Kidney epithelial cell (primary cell): ENCODE measurements around the gene CD99. TPM values are rescaled to one million over a fixed set of nuclear protein-coding genes. Genes with fewer than 3 reads are reported as not detected.

Experiments
- DNase-seq: peaks from one replicate; pipeline ENCODE4 v3.0.0-alpha.2; 2010; ENCODE audit warnings: low read depth
- H3K27me3 ChIP-seq: 2 replicates; pipeline ENCODE4 v1.6.0; 2011; ENCODE audit warnings: low read length; ENCODE audit not compliant: control insufficient read depth, insufficient read depth
- H3K36me3 ChIP-seq: 2 replicates; pipeline ENCODE4 v1.5.1; 2011; ENCODE audit warnings: low read length; ENCODE audit not compliant: control insufficient read depth, insufficient read depth
- H3K4me3 ChIP-seq: 2 replicates; pipeline ENCODE4 v1.5.1; 2011; ENCODE audit warnings: low read depth, mild to moderate bottlenecking, control low read depth, low read length
- total RNA-seq: library from RNA; depleted of rRNA; stranded (reverse); fragments of >200 nt; gene quantifications from 2 replicates; pipeline ENCODE4 v1.2.3, GENCODE V29; 2015
- TF ChIP-seq, protein P1 (sequence below): IDR thresholded peaks from 2 replicates; pipeline ENCODE4 v1.5.1; 2011; ENCODE audit warnings: mild to moderate bottlenecking, moderate library complexity, low read length, control low read depth, inconsistent platforms; ENCODE audit not compliant: insufficient read depth, poor library complexity, severe bottlenecking

Gene CD99
- total RNA-seq, 1 donor from 2014 or later = 152 TPM

DNA sequence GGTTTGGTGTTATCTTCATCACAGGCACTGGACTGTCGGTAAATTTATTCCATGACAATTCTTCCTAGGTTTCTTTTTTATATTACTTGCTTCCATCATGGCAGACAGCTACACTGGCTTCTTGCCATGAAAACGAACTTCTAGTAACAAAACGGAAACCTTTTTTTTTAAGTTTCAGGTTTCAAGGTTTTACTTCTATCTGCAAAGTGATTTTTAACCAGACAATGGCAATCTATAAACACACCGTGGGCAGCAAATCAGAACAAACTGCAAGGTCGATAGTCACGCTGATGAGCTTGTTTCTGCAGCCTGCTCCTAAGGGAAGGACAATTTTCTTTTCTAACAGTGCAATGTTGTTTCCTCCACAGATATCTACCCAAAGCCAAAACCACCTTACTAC, 90.6 kb downstream of the CD99 start:
- TF ChIP-seq, protein P1, sequence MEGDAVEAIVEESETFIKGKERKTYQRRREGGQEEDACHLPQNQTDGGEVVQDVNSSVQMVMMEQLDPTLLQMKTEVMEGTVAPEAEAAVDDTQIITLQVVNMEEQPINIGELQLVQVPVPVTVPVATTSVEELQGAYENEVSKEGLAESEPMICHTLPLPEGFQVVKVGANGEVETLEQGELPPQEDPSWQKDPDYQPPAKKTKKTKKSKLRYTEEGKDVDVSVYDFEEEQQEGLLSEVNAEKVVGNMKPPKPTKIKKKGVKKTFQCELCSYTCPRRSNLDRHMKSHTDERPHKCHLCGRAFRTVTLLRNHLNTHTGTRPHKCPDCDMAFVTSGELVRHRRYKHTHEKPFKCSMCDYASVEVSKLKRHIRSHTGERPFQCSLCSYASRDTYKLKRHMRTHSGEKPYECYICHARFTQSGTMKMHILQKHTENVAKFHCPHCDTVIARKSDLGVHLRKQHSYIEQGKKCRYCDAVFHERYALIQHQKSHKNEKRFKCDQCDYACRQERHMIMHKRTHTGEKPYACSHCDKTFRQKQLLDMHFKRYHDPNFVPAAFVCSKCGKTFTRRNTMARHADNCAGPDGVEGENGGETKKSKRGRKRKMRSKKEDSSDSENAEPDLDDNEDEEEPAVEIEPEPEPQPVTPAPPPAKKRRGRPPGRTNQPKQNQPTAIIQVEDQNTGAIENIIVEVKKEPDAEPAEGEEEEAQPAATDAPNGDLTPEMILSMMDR = no peak
- no peak for DNase-seq
- Histone ChIP-seq H3K27me3 (peaks cover 2% of the 10 kb centered on the region), H3K4me3 (no peak overlapping the region), H3K36me3 (no peaks in the 10 kb centered on the region)

DNA sequence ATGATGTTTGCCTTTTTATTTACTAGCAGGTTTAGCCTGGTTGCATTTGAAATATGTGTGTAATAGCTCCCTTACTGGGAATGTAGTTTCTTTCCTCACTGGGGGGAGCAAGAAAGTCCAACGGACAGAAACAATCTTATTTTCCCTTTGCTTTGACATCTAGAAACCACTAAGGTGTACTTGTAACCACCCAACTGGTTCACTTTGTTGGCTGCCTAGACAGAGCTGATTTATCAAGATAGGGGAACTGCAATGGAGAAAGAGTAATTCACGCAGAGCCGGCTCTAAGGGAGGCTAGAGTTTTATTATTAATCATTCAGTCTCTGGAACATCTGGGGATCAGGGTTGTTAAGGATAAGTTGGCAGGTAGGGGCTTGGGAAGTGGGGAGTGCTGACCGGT, 91.1 kb downstream of the CD99 start:
- no peak for DNase-seq
- Histone ChIP-seq H3K4me3 (no peak overlapping the region), H3K36me3 (no peaks in the 10 kb centered on the region), H3K27me3 (peaks cover 2% of the 10 kb centered on the region)
- TF ChIP-seq, protein P1 = no peak

DNA sequence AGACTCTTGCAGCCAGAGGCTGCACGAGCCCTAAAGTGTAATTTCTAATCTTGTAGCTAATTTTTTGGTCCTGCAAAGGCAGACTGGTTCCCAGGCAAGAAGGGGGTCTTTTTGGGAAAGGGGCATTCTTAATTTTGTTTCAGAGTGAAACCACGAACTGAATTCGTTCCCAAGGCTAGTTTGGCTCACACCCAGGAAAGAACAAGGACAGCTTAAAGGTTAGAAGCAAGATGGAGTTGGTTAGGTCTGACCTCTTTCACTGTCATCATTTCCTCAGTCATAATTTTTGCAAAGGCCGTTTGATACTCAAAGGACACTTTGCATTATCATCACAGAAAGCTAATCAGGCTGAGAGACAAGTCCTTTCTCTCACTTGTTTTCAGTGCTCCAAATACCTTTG, 91.7 kb downstream of the CD99 start:
- no peak overlapping the region for H3K4me3 ChIP-seq
- TF ChIP-seq, protein P1 = no peak

DNA sequence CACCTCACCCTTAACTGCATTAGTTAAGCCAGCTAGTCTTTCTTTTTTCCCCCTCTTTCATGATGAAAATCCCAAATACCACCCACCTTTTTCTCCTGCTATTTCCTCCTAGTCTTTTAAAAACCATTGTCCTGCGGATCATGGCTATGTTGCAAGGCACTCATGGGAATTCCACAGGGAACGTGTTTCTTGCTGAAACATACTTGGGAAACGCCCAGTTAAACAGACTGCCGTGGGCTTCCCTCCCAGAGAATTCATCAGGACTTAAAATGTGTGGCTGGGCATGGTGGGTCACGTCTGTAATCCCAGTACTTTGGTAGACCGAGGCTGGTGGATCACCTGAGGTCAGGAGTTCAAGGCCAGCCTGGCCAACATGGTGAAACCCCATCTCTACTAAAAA, 92.9 kb downstream of the CD99 start:
- H3K36me3 ChIP-seq = no peaks in the 10 kb centered on the region

More for the DNA sequence above, 91.7 kb downstream of the CD99 start:
- no peaks in the 10 kb centered on the region for H3K36me3 ChIP-seq
- peaks cover 2% of the 10 kb centered on the region for H3K27me3 ChIP-seq
- DNase-seq = no peak

DNA sequence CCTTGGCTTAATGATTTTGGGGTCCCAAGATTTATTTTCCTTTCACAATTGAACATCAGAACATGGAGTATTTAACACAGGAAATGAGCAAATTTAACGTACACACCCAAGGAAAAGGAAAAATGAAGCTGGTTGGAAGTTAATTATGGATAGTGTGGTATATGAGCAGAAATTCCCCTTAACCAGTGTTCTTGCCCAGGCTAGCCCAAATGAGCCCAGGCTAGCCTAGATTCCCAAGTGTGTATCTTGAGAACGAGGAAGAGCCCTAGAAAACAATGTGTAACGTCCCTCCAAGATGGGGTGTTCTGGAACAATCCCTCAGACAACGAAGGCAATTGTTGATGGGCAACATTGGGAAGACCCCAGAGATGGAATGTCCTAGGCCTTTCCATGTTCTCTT, 94.4 kb downstream of the CD99 start:
- Histone ChIP-seq H3K36me3 (no peaks in the 10 kb centered on the region), H3K27me3 (peaks cover 2% of the 10 kb centered on the region), H3K4me3 (no peak overlapping the region)
- TF ChIP-seq, protein P1 = no peak
- DNase-seq = no peak

More for the DNA sequence above, 92.9 kb downstream of the CD99 start:
- H3K27me3 ChIP-seq = peaks cover 2% of the 10 kb centered on the region
- no peak for DNase-seq
- TF ChIP-seq, protein P1 = no peak
- H3K4me3 ChIP-seq = no peak overlapping the region

DNA sequence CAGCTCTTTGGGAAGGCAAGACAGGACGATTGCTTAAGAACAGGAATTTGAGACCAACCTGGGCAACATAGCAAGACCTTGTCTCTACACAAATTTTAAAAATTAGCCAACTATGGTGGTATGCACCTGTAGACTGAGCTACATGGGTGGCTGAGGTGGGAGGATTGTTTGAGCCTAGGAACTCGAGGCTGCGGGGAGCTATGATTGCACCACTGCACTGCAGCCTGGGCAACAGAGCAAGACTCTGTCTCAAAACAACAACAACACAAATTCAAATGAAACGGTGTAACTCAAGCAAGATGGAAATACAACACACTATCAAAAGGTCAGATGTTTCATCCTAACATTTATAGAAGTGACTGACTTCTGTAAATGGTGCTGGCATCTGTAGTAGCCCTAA, 97.9 kb downstream of the CD99 start:
- TF ChIP-seq, protein P1 = no peak
- H3K36me3 ChIP-seq = no peaks in the 10 kb centered on the region
- no peak overlapping the region for H3K4me3 ChIP-seq
- no peak for DNase-seq
- no peaks in the 10 kb centered on the region for H3K27me3 ChIP-seq
